ENCODE measurements around the gene SCAMP2.
A peak's percentile ranks its signal among the peaks of the same experiment; 100 is the strongest.
"Not testable (repeated sequence)": the region's sequence is repeated elsewhere in the genome, so short reads cannot be mapped to it uniquely, and the experiment has no call there.

The SCAMP2 gene, protein sequence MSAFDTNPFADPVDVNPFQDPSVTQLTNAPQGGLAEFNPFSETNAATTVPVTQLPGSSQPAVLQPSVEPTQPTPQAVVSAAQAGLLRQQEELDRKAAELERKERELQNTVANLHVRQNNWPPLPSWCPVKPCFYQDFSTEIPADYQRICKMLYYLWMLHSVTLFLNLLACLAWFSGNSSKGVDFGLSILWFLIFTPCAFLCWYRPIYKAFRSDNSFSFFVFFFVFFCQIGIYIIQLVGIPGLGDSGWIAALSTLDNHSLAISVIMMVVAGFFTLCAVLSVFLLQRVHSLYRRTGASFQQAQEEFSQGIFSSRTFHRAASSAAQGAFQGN

GRCh38 chr15:74873036-74873755 is at the start of gene SCAMP2:
Gene SCAMP2, minus strand, starts transcription at chr15:74873365. Its CDS starts 110 bp downstream, at chr15:74873255.
- peaks cover 5% of the 10 kb centered on the region for H3K4me1 ChIP-seq (ENCODE audit: insufficient read depth, low read length)
- H3K27me3 ChIP-seq (ENCODE audit: insufficient read depth, low read length) = no peaks in the 10 kb centered on the region
- H3K9ac ChIP-seq (ENCODE audit: low read depth, low read length) = peak within 1 kb of the TSS; percentile 87
- H3K9me3 ChIP-seq (ENCODE audit: insufficient read depth, low read depth, low read length) = no peaks in the 10 kb centered on the region
- H3K27ac ChIP-seq (ENCODE audit: low read length) = no peak within 1 kb of the TSS
- H3K36me3 ChIP-seq (ENCODE audit: insufficient read depth, low read depth, low read length) = peaks cover 14% of the 10 kb centered on the region
- peak within 1 kb of the TSS; percentile 87 for H3K4me3 ChIP-seq (ENCODE audit: low read length)

- Histone ChIP-seq H3K27ac (ENCODE audit: low read length) (no peak overlapping the region), H3K36me3 (ENCODE audit: insufficient read depth, low read depth, low read length) (peaks cover 84% of the 10 kb centered on the region), H3K27me3 (ENCODE audit: insufficient read depth, low read length) (no peaks in the 10 kb centered on the region), H3K9ac (ENCODE audit: low read depth, low read length) (no peak overlapping the region), H3K9me3 (ENCODE audit: insufficient read depth, low read depth, low read length) (no peaks in the 10 kb centered on the region), H3K4me1 (ENCODE audit: insufficient read depth, low read length) (no peaks in the 10 kb centered on the region), H3K4me3 (ENCODE audit: low read length) (no peak overlapping the region)
Observed at GRCh38 chr15:74920456-74920855, 47.3 kb upstream of the SCAMP2 start.

DNA sequence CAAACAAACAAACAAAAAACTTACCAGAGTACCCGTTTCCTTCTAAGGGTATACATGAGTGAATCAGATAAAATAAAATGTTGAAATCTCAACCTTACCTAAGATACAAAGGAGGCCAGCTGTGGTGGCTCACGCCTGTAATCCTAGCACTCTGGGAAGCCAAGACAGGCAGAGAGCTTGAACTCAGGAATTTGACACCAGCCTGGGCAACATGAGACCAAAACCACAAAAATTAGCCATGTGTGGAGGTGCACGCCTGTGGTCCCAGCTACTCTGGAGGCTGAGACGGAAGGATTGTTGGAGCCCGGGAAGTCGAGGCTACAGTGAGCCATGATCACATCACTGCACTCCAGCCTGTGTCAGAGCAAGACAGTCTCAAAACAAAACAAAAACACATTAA is 44.5 kb upstream of the SCAMP2 start:
- Histone ChIP-seq H3K4me1 (ENCODE audit: insufficient read depth, low read length) (no peaks in the 10 kb centered on the region), H3K27ac (ENCODE audit: low read length) (no peak overlapping the region), H3K4me3 (ENCODE audit: low read length) (no peak overlapping the region), H3K9ac (ENCODE audit: low read depth, low read length) (no peak overlapping the region), H3K9me3 (ENCODE audit: insufficient read depth, low read depth, low read length) (no peaks in the 10 kb centered on the region), H3K27me3 (ENCODE audit: insufficient read depth, low read length) (no peaks in the 10 kb centered on the region), H3K36me3 (ENCODE audit: insufficient read depth, low read depth, low read length) (peaks cover 81% of the 10 kb centered on the region)

GRCh38 chr15:74913799-74914198 is 40.6 kb upstream of the SCAMP2 start:
- not testable (repeated sequence) for H3K9me3 ChIP-seq (ENCODE audit: insufficient read depth, low read depth, low read length); H3K4me3 ChIP-seq (ENCODE audit: low read length); H3K27ac ChIP-seq (ENCODE audit: low read length); H3K27me3 ChIP-seq (ENCODE audit: insufficient read depth, low read length); H3K9ac ChIP-seq (ENCODE audit: low read depth, low read length); H3K4me1 ChIP-seq (ENCODE audit: insufficient read depth, low read length)
- peaks cover 45% of the 10 kb centered on the region for H3K36me3 ChIP-seq (ENCODE audit: insufficient read depth, low read depth, low read length)

DNA sequence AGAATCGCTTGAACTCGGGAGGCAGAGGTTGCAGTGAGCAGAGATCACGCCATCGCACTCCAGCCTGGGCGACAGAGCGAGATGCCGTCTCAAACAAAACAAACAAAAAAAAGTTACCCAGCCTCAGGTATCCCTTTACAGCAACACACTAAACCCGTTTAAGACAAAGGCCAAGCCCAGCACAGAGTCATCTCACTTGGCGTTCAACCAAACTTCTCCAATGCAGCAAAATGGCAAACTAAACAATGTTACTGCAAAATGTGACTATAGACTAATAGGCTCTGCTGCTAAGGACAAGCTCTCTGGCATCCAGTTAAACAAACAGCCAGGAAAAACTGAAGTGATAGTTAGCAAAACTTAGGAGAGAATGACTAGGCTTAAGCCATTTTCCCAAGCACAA is 39.9 kb upstream of the SCAMP2 start:
- Histone ChIP-seq H3K9ac (ENCODE audit: low read depth, low read length) (no peak overlapping the region), H3K9me3 (ENCODE audit: insufficient read depth, low read depth, low read length) (no peaks in the 10 kb centered on the region; the same call in 1 of the 2 replicates), H3K4me3 (ENCODE audit: low read length) (no peak overlapping the region), H3K27ac (ENCODE audit: low read length) (no peak overlapping the region), H3K27me3 (ENCODE audit: insufficient read depth, low read length) (no peaks in the 10 kb centered on the region), H3K4me1 (ENCODE audit: insufficient read depth, low read length) (no peaks in the 10 kb centered on the region), H3K36me3 (ENCODE audit: insufficient read depth, low read depth, low read length) (peaks cover 37% of the 10 kb centered on the region)

DNA sequence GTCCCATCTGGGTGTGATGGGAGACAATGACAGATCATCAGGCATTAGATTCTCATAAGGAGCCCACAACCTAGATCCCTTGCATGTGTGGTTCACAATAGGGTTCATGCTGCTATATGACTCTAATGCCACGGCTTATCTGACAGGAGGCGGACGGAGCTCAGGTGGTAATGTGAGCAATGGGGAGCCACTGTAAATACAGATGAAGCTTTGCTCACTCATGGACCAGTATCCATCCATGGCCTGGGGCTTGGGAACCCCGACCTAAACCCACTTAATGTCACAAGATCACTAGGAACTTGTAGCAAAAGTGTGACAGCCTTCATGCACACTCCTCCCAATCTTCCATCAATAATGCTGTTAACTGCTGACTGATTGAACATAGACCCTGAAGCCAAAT is 35.5 kb upstream of the SCAMP2 start:
- no peaks in the 10 kb centered on the region for H3K4me1 ChIP-seq (ENCODE audit: insufficient read depth, low read length)
- no peak overlapping the region for H3K27ac ChIP-seq (ENCODE audit: low read length)
- H3K27me3 ChIP-seq (ENCODE audit: insufficient read depth, low read length) = no peaks in the 10 kb centered on the region
- no peak overlapping the region for H3K9ac ChIP-seq (ENCODE audit: low read depth, low read length)
- H3K4me3 ChIP-seq (ENCODE audit: low read length) = no peak overlapping the region
- H3K36me3 ChIP-seq (ENCODE audit: insufficient read depth, low read depth, low read length) = peaks cover 22% of the 10 kb centered on the region
- H3K9me3 ChIP-seq (ENCODE audit: insufficient read depth, low read depth, low read length) = no peaks in the 10 kb centered on the region; the same call in 1 of the 2 replicates

- Histone ChIP-seq H3K9ac (ENCODE audit: low read depth, low read length) (peak overlapping the region; percentile 97), H3K4me1 (ENCODE audit: insufficient read depth, low read length) (no peaks in the 10 kb centered on the region), H3K27ac (ENCODE audit: low read length) (peak overlapping the region; percentile 9)
Observed at GRCh38 chr15:74907163-74907870, 34.2 kb upstream of the SCAMP2 start.

DNA sequence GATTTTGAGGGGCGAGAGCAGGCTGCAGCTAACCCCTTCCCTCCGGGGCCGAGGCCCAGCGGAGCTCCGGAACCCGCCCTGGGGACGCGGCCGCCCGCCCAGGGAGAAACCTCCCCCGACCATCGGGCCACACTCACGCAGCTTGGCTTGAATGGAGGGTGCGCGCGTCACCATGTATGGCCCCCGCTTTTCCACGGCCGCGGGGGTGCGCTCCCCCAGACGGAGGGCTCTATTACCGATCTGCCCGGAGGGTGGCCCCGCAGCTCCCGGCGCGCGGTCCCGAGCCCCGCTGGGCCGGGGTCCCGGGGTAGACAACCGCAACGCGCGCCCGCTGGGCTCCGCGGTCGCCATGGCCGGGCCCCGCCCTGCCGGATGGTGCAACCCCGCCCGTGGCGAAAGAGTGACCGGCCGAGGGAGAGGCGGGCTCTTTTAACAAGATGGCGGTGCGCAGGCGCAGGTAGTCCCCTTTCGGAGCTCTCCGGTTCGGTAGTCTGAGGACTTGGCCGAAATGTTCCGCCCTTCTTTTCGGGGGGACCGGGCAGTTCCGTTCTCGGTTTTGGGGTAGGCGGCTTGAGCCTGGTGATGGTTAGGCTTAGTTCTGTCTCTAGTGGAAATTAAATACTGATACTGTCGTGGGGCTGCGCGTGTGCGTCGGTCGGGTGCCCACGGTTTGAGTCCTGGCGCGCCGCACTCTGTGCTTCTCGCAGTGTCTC is 33.4 kb upstream of the SCAMP2 start, which contains the start of gene FAM219B:
TSS of gene FAM219B (minus strand) at position 402 of the 713 bp plus-strand sequence. CDS start at position 351, 51 bp downstream.
- Histone ChIP-seq H3K36me3 (ENCODE audit: insufficient read depth, low read depth, low read length) (peaks cover 33% of the 10 kb centered on the region), H3K27ac (ENCODE audit: low read length) (peak within 1 kb of the TSS; percentile 75), H3K4me3 (ENCODE audit: low read length) (peak within 1 kb of the TSS; percentile 97), H3K9ac (ENCODE audit: low read depth, low read length) (peak within 1 kb of the TSS; percentile 97), H3K4me1 (ENCODE audit: insufficient read depth, low read length) (no peaks in the 10 kb centered on the region), H3K27me3 (ENCODE audit: insufficient read depth, low read length) (no peaks in the 10 kb centered on the region), H3K9me3 (ENCODE audit: insufficient read depth, low read depth, low read length) (no peaks in the 10 kb centered on the region; the same call in 1 of the 2 replicates)

More at GRCh38 chr15:74907163-74907870, 34.2 kb upstream of the SCAMP2 start:
- Histone ChIP-seq H3K27me3 (ENCODE audit: insufficient read depth, low read length) (no peaks in the 10 kb centered on the region), H3K9me3 (ENCODE audit: insufficient read depth, low read depth, low read length) (no peaks in the 10 kb centered on the region; the same call in 1 of the 2 replicates), H3K4me3 (ENCODE audit: low read length) (peak overlapping the region; percentile 97), H3K36me3 (ENCODE audit: insufficient read depth, low read depth, low read length) (peaks cover 26% of the 10 kb centered on the region)

- H3K9ac ChIP-seq (ENCODE audit: low read depth, low read length) = peak overlapping the region; percentile 97
Observed at GRCh38 chr15:74906067-74906449, 32.9 kb upstream of the SCAMP2 start.

GRCh38 chr15:74904190-74904805 is 31.1 kb upstream of the SCAMP2 start:
- no peak overlapping the region for H3K4me3 ChIP-seq (ENCODE audit: low read length)
- H3K4me1 ChIP-seq (ENCODE audit: insufficient read depth, low read length) = no peaks in the 10 kb centered on the region
- H3K27me3 ChIP-seq (ENCODE audit: insufficient read depth, low read length) = no peaks in the 10 kb centered on the region
- H3K36me3 ChIP-seq (ENCODE audit: insufficient read depth, low read depth, low read length) = peaks cover 56% of the 10 kb centered on the region
- H3K9ac ChIP-seq (ENCODE audit: low read depth, low read length) = no peak overlapping the region
- no peak overlapping the region for H3K27ac ChIP-seq (ENCODE audit: low read length)
- no peaks in the 10 kb centered on the region; the same call in 1 of the 2 replicates for H3K9me3 ChIP-seq (ENCODE audit: insufficient read depth, low read depth, low read length)

More at GRCh38 chr15:74906067-74906449, 32.9 kb upstream of the SCAMP2 start:
- Histone ChIP-seq H3K4me3 (ENCODE audit: low read length) (peak overlapping the region; percentile 97), H3K9me3 (ENCODE audit: insufficient read depth, low read depth, low read length) (no peaks in the 10 kb centered on the region; the same call in 1 of the 2 replicates), H3K4me1 (ENCODE audit: insufficient read depth, low read length) (no peaks in the 10 kb centered on the region), H3K36me3 (ENCODE audit: insufficient read depth, low read depth, low read length) (peaks cover 38% of the 10 kb centered on the region), H3K27ac (ENCODE audit: low read length) (peak overlapping the region; percentile 75), H3K27me3 (ENCODE audit: insufficient read depth, low read length) (no peaks in the 10 kb centered on the region)

Data from iPS-20b (cell line).